KOPT-K1 (cell line): ENCODE measurements around the gene UGT1A5.

ENCODE experiments used
- H3K27ac ChIP-seq: fragments of 200-600 bp; sonication (generic); 2 replicates; pipeline ENCODE4 v1.5.1; 2016; ENCODE audit warnings: antibody characterized with exemption, mild to moderate bottlenecking, low read depth, low read length; ENCODE audit not compliant: poor library complexity, severe bottlenecking
- H3K36me3 ChIP-seq: fragments of 200-600 bp; sonication (generic); 2 replicates; pipeline ENCODE4 v1.5.1; 2017; ENCODE audit warnings: antibody characterized with exemption, mild to moderate bottlenecking, low read length, moderate library complexity; ENCODE audit not compliant: insufficient read depth
- H3K9me3 ChIP-seq: fragments of 200-600 bp; sonication (generic); 2 replicates; pipeline ENCODE4 v1.5.1; 2017; ENCODE audit warnings: antibody characterized with exemption, low read length, mild to moderate bottlenecking; ENCODE audit not compliant: insufficient read depth, poor library complexity, severe bottlenecking

Gene UGT1A5

DNA sequence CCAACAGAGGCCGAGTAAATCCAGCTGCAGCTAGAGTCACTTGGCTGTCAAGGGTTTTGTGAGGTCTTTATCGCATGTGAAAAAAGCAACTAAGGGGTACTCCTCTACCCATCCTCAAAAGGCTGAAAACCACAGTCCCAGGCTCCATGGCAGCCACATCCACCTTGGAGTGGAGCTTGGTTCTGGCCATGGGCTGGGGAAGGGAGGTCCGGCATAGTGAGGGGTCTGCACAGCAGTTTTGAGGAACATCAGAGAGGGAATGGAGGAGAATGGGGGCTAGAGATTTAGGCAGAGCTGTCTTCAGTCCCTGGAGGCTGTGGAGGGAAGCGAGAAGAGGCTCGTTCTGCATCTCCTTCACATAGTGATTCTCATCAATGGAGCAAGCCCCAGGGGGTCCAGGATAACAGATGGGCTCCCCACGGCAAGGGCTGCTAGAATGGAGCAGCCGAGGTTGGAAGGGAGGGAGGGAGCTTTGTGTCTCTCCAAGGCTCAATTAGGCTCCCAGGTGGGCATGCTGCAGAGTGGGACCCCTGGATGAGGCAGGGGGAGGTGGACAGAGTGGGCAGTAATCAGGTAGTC lies 86.5 kb downstream of the UGT1A5 start:
- Histone ChIP-seq H3K36me3 (no peaks in the 10 kb centered on the region), H3K9me3 (no peaks in the 10 kb centered on the region), H3K27ac (no peak overlapping the region)

DNA sequence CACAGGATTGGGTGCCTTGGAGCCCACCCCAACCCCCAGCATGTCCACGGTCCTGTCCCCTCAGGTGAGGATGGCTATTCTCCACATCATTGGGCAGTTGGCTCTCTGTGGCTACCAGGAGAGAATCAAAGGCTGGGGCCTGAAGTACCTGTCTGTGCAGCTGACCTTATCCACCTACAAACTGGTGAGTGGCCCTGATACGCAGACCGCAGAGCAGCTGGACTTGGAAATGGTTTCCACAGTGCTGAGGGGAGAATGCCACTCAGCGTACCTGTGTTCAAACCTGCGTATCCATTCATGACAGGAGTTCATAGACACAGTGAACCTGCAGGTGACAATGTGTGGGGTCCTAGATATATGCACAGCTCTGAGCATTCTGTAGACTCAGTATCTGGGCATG lies 87.0 kb downstream of the UGT1A5 start:
- H3K36me3 ChIP-seq, result no peaks in the 10 kb centered on the region
- H3K9me3 ChIP-seq, result no peaks in the 10 kb centered on the region
- no peak overlapping the region for H3K27ac ChIP-seq

DNA sequence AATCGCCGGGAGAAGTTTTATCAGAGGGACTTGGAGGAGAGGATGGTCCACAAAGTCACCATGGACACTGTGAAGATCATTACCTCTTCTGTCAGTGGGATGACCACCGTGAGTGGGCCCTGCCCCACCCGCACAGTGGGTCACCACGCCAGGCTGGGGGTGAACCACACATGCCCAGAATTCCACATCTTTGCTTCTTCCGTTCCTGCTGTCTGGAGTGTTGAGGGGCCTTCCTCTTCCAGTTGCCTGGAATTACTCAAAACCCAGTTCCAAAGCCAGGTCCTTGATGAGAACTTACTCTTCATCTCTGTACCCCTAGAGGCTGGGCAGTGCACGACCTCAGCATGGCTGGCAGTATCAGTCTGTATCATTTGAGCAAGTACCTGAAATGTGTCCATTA lies 87.5 kb downstream of the UGT1A5 start:
- Histone ChIP-seq H3K36me3 (no peaks in the 10 kb centered on the region), H3K27ac (no peak overlapping the region)

DNA sequence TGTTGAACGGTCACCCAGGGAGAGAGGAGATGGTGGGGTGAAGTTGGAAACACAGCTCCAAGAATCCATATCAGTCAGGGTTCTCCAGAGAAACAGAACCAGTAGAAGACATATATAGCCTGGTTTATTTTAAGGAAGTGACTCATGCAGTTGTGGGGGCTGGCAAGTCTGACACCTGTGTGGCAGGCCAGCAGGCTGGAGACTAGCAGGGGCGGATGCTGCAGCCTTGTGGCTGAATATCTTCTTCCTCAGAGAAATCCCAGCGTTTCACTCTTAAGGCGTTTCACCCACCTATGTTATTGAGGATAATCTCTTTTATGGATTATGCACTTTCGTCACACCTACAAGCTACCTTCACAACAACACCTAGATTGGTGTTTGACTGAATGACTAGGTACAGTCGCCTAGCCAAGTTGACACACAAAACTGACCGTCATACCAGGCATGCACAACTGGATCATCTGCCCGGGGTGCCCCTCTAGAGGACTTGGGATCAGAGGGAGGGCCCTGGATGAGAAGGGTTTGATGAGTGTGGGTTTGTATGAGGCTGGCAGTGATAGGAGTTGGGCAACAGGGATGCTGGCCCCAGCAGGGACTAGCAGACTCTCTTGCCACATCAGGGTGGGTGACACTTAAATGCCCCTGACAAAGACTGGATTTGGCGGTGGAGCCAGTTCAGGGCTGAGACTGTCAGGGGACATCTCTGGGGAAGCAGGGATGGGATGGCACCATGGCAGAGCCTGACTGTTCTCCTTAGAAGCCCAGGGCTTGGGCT lies 88.8 kb downstream of the UGT1A5 start:
- Histone ChIP-seq H3K9me3 (no peaks in the 10 kb centered on the region), H3K27ac (no peak overlapping the region), H3K36me3 (no peaks in the 10 kb centered on the region)

More for the DNA sequence above, 87.5 kb downstream of the UGT1A5 start:
- no peaks in the 10 kb centered on the region for H3K9me3 ChIP-seq

DNA sequence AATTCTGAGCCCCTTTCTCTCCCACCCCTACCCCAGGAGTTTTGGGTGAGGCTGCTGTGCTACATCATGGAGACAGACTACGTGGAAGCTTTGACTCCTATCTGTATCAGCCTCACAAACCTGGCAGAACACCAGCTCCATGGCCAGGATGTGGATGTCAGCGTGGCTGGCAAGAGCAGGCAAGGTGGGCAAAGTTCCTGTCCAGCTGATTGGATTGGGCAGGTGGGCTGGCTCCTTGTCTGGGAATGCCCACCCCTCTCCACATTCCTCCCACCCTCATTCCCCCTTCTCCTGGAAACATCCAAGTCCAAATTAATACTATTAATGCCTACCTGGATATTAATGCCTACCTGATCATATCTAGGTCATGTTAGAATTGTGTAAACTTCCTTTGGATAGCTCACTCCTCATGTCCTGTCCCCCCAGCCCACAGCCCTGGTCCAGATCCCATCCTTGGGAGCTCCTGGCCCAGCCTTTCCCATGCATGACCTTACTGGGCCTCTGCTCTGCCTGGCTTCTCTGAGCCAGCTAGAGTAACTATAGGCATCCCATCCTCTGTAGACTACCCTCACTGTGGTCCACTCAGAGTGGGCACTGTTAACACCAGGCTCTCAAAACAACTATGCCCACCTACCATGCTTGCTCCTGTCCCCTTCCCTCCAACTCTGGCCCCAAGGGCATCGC lies 89.6 kb downstream of the UGT1A5 start:
- Histone ChIP-seq H3K36me3 (no peaks in the 10 kb centered on the region), H3K9me3 (no peaks in the 10 kb centered on the region), H3K27ac (no peak overlapping the region)

DNA sequence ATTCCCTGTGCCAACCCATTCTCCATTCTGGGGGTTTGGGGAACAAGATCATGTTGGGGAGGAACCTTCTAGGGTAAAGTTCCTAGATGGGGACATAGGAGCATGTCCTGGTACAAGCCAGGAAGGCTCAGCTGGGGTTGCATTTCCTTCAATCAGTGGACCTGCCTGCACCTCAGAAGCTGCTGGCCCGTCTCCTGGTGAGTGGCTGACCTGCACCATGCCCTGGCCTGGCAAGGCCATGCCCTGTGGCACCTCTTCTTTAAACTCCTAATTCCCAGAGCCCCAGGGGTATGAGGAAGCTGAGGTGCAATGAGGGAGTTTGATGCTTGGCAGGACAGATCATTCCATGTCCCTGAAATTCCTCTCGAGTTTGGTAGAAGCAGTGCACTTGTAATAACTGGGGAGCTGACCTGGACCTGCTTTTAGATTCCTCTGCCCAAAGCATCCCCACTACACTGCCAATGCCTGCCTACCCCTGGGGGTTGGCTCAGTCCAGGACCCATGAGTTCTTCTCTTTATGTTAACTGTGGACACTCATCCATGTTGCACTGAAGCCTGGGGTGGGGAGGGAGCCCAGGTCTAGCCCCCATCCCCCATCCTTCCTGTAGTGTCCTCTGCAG lies 90.7 kb downstream of the UGT1A5 start:
- Histone ChIP-seq H3K9me3 (peaks cover 2% of the 10 kb centered on the region), H3K36me3 (no peaks in the 10 kb centered on the region), H3K27ac (no peak overlapping the region)

DNA sequence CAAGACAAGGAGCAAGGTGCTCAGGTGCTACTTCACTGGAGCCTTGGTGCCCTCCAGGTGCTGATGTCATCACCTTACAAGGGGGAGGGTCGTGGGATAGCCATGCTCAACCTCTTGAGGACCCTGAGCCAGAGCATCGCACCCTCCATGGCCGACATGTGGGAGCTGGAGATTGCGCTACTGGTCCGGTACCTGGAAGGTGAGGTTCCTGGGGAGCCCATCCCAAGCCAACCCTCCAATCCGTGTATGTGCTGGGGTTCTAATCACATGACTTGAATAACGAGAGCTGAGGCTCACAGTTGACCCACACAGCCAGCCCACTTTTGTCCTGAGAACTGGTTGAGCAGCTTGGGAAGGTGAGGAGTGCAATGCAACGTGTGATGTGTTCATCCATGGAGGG lies 91.3 kb downstream of the UGT1A5 start:
- H3K9me3 ChIP-seq, result peaks cover 5% of the 10 kb centered on the region
- no peak overlapping the region for H3K27ac ChIP-seq

DNA sequence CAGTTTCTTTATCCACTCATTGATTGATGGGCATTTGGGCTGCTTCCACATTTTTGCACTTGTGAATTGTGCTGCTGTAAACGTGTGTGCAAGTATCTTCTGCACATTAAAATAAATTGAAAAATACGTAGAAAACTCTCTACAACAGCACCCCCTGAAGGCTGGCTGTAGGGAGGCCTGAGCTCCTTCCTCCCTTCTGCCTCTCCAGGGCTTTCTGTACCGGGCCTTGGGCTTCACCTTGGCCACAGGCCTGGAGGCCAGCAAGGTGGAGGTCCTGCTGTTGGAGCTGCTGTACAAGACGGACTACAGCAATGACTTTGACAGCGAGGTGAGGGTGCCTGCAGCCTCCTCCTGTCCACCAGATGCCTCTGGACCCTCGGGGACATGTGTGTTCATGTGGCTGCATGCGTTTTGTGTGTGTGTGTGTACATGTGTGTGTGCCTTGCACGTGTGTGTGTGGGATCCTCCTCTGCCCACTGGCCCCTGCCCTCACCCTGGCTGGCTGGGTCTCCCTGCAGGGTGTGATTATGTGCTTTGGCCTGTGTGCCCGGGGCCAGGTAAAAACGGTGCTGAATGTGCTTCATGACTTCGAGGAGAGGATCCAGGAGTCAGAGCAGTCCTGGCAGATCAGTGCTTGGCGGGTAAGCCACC lies 94.6 kb downstream of the UGT1A5 start:
- peaks cover 10% of the 10 kb centered on the region for H3K9me3 ChIP-seq
- no peak overlapping the region for H3K27ac ChIP-seq
- no peaks in the 10 kb centered on the region for H3K36me3 ChIP-seq

More for the DNA sequence above, 91.3 kb downstream of the UGT1A5 start:
- H3K36me3 ChIP-seq, result no peaks in the 10 kb centered on the region

DNA sequence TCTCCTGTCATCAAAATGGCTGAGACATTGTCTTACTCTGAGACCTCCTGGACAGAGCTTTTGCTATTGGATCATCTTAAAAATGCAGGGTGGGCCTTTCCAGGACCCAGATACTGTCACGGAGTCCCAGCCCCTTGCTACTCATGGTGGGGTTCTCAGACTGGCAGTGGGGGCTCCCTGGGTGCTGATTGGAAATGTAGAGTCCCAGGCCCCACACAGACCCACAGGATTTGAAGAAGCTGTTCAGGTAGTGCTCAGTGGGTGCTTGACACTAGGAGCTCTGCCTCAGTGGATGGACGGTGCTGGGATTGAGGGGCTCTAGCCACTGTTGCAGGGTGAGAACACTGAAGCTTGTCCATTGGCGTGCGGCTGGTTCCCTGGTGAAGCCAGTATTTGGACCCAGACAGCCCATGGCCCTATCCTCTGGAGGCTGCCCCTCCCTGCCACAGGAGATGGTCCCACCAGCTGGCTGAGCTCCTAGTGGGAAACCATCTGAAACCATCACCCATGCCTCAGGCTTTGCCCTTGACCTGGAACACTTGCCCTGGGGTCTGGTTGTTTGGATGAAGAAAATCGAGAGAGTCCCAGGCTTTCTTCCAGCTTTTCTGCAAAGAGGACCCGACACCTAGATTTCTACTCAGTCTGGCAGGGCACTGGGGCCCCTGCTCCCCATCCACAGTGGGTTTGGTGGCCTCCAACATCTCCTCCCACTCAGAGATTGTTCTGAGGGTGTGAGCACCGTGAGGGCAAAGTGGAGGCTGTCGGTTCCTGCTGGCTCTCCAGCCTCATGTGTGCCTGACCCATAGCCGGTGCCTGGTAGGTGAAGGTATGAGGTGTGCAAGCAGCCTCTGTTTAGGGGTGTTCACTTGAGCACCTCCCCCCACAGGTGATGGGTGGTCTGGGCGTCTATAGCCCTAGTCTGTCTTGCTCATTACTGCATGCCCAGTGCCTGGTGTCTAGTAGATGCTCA lies 95.5 kb downstream of the UGT1A5 start:
- Histone ChIP-seq H3K36me3 (no peaks in the 10 kb centered on the region), H3K27ac (no peak overlapping the region), H3K9me3 (peaks cover 10% of the 10 kb centered on the region)

DNA sequence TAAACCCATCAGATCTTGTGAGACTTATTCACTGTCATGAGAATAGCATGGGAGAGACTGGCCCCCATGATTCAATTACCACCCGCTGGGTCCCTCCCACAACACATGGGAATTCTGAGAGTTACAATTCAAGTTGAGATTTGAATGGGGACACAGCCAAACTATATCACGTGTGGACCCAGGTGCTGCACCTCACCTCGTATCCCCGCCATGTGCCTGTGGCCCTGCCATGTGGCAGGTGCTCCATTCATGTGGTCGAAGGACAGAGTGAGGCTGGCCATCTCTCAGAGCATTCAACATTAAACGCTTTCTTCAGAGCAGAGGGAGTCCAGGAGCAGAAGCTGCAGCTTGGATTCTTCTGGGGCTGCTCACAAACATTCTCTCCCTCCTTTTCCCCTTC lies 97.7 kb downstream of the UGT1A5 start:
- H3K27ac ChIP-seq, result no peak overlapping the region
- H3K36me3 ChIP-seq, result no peaks in the 10 kb centered on the region
- H3K9me3 ChIP-seq, result peaks cover 10% of the 10 kb centered on the region

DNA sequence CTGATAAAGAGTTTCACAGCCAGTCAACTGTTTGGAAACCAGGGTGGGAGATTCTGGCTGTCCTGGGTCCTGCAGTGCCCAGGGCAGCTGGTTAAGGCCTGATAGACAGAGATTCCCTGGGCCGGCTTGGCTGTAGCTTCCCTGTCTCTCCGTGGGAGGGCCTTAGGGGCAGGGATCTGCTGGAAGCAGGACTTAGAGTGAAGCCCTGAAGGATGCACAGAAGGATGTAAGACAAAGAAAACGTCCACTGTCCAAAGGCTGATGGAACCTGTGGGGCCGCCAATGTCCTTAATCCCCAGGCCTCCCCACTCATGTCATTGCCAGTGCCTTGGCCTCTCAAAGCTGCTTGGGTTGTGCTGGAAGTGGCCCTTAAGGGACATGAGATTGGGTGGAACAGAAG lies 98.4 kb downstream of the UGT1A5 start:
- Histone ChIP-seq H3K9me3 (peaks cover 10% of the 10 kb centered on the region), H3K27ac (no peak overlapping the region), H3K36me3 (no peaks in the 10 kb centered on the region)

DNA sequence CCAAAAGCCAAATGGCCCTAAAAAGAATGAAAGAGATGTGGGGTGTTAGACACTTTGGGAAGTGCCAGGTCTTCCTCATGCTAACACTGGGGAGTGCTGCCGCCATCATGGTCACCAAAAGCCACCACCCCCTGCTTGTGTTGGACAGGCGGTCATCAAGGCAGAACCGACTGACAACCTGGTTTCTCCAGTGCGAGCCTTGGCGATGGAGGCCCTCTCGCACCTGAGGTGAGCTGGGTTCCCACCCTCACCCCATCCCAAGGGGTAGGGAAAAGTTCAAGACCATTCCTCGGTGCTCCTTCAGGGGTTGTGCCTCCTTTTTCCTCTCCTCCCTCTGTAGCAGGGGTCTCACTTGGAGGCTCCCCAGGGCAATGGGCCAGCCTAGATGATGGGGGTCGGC lies 99.0 kb downstream of the UGT1A5 start:
- peaks cover 10% of the 10 kb centered on the region for H3K9me3 ChIP-seq
- no peaks in the 10 kb centered on the region for H3K36me3 ChIP-seq
- H3K27ac ChIP-seq, result no peak overlapping the region

DNA sequence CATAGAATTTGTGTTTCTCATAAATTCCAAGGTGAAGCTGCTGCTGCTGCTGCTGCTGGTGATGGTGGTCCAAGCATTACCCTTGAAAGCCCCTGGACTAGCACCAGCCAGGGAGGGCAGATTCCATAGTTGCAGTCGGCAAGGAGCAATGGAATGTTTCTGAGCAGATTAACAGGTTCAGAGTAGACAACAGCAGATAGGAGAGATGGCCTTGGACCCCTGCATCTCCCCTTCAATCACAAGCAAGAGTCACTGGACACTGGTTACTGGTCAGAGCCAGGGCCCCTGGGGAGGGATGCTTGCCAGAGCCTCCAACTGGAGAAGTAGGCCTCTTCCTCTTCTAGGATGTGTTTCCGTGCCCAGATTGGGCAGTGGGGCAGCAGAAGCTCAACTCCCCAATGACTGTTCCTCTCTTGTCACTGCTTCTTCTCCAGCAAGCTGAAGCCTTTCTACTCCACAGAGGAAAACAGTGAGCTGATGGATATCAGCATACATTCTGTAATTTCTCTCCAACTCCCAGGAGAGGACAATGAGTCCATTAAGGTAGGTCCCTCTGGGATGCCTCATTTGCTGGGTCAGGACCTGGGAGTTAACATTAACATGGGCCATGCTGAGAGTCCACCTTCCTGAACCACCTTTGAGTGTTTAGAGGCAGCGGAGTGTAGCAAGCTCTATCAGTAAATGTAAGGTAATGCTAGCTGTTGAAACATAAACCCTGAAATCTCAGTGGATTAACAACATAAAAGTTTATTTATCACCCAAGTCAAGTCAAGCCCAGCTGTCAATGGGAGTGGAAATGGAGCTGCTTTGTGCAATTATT lies 100.7 kb downstream of the UGT1A5 start:
- no peaks in the 10 kb centered on the region for H3K36me3 ChIP-seq
- no peak overlapping the region for H3K27ac ChIP-seq
- H3K9me3 ChIP-seq, result peaks cover 8% of the 10 kb centered on the region
